G401 (cell line): Measurements from ENCODE around the gene ZNF280D. TPM values are rescaled to one million over a fixed set of nuclear protein-coding genes. Genes with fewer than 3 reads are reported as not detected.

ENCODE experiments used
- DNase-seq: peaks from one replicate; pipeline ENCODE4 v3.0.0-alpha.2; 2015; ENCODE audit warnings: low spot score
- in situ Hi-C: cut with HindIII; loops from 2 replicates; pipeline ENCODE4 v1.10.0; 2016; ENCODE audit warnings: low sequenced_read_pairs, mixed read lengths
- total RNA-seq: library from RNA; depleted of rRNA; stranded (reverse); fragments of >200 nt; shearing (Covaris generic); gene quantifications from 2 replicates; pipeline ENCODE4 v1.2.3, GENCODE V29; 2014

Gene ZNF280D
- total RNA-seq, 1 experiment from 2014 or later: 21.4 TPM

DNA sequence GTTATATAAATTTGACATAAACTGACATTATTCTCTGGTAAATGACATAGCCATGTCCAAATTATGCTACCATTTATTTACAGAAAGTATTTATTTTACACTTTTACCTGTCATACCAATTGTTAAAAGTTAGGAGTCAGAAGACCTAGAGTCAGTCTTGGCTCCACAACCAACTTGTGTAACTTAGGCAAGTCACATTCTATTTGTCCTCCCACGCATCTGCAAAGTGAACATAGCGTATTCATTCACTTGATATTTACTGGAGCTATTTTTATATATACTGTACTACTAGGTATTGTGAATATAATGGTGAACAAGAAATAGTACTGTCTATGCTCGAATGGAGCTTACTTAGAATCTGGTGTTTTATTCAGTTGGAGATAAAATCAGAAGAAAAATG is 78.7 kb downstream of the ZNF280D start:
- in situ Hi-C loops: no loop called here
- no peak for DNase-seq

DNA sequence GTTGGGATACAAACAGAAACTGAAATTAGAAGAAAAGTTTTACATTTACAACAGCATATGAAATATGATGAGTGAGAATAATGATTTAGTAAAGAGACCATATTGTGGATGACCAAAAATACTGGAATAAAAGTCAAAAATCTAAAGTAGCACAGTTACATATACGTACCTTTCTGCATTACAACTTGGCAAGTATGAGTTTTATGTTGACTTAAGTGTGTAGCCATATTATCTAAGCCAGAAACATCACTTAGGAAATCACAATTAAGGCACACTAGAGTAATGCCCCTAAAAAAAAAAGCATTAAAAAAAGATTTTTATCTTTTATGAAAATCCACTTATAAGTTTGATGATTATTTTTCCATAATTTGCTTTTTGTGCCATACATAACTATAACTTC is 79.1 kb downstream of the ZNF280D start:
- no peak for DNase-seq
- in situ Hi-C loops: no loop called here

DNA sequence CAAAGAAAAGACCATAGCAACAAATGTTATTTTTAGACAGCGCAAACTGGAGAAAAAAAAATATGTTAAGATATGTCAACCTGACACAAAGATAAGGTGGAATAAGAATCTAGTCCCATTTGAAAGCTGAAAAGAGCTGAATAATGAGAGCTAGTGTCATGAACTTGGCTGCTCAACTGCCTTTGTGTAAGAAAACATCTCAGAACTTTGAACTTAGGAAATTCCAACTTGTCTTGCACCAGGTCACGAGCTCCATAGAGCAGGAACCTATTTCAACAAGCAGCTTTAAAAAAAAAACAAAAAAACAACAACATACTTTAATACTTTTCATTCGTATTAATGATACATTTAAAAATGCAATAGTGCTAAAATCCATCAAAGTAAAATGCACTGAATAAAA is 79.5 kb downstream of the ZNF280D start:
- in situ Hi-C loops: no loop called here
- DNase-seq: no peak

DNA sequence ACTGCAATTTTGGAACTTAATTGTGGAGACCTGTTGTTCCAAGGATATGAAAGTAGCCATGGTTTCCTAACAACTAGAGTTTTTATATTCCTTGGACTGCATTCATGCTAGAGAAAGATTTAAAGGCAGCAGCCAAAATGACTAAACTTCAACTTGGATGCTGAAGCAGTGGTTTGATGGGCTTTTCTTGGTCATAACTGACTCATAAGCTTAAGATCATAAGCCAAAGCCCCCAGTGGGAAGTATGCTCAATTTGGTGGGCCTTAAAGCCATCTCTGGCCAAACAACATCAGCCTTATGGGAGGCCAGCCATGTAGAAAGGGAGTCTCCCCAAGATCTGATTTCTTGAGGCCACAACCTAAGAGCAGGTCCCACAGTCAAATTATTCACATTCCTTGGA is 80.2 kb downstream of the ZNF280D start:
- in situ Hi-C loops: no loop called here
- no peak for DNase-seq

DNA sequence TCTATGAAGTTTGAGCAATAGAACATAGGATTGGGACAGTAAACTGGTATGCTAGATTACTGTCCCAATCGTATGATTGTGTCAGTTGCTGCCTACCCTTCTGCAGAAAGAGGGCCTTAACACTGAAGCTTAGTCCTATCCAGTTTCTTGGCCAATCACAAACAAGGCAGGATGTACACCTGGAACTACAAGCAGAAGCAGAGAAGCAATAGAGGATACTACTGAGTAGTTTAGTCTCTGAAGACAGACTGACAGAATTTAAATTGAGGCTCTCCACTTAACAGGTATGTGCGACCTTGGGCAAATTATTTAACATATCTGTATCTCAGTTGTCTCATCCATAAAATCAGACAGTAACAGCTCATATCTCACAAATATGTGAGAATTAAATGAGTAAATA is 85.0 kb downstream of the ZNF280D start:
- DNase-seq: no peak
- in situ Hi-C loops: no loop called here

DNA sequence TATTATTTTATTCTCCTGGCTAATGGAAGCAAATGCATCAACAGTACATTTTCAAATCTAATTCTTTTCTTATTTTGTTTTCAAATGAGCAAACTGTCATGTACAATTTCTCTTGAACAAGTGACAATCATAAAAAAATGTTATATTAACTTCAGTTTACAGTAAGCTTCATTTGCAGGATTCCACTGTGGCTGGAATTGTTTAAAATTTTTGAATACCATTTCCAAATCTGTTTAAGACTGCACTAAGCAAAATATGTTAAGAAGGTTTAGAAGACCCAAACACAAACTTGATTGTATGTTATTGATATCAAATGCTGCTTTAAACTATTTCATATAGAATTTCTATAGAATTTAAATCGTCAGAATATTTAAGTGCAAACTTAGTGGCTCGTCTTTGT is 92.8 kb downstream of the ZNF280D start:
- DNase-seq: no peak
- in situ Hi-C loops: no loop called here

- DNase-seq: no peak
- in situ Hi-C loops: no loop called here
Measured at GRCh38 chr15:56640127-56640526, 93.2 kb downstream of the ZNF280D start.

DNA sequence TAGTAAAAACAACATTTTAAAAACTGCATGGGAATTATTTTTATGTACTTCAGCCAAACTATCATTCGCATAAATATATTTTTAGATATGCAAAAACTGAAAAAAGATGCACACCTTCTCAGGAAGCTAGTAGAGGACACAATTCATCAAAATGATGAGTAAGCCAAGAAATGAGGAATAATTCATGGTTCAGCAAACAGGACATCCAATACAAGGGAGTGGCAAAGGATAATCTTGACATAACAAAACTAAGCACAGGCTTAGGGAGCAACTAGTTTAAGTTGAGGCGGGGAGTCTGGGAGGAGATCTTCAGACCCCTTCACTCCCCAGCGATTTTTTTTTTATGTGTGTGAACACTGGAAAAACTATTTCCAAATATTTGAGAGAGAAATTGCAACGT is 93.7 kb downstream of the ZNF280D start:
- in situ Hi-C loops: no loop called here
- DNase-seq: no peak

DNA sequence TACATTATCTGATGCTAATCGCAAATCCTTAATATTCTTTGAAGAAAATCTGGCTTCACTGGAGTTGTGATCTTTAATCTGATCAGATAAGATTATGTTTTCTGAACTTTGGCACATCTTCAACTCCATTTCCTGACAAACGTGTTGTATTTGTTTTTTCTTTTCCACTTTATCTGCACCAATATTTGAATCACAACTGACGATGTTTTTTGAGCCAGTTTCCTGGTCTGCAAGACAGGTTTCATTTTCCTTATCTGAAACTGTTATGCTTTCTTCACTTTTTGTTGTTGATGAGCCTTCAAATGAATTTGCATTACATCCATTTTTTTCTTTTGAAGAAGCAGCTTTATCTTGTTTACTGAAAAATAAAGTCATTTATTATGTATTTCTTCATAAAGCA is 101.5 kb downstream of the ZNF280D start:
- DNase-seq: no peak
- in situ Hi-C loops: no loop called here

DNA sequence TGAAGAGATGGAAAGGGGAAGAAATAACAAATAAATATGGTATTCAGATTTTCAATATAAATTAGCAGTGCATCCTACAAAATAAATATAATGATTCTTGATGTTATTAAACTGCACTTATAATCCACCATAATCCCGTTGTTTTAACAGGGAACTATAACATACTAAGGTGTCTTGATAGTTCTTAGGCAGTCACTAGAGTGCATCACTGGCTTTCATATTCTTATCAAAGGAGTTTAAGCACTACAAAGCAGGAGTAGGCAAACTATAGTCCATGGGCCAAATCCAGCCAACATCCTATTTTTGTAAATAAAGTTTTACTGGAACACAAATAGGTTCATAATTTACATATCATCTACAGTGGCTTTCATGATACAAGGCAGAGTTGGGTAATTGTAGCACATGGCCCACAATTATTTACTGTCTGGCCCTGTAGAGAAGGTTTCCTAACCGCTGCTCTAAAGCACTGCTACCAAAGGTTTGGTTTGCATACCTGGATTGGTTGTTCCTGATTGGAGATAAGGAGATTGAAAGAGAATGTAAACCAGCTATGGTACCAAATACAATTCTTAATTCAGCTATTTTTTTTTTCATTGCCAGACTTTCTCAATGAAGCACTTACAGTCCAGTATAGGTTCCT is 104.3 kb downstream of the ZNF280D start:
- in situ Hi-C loops: no loop called here

DNA sequence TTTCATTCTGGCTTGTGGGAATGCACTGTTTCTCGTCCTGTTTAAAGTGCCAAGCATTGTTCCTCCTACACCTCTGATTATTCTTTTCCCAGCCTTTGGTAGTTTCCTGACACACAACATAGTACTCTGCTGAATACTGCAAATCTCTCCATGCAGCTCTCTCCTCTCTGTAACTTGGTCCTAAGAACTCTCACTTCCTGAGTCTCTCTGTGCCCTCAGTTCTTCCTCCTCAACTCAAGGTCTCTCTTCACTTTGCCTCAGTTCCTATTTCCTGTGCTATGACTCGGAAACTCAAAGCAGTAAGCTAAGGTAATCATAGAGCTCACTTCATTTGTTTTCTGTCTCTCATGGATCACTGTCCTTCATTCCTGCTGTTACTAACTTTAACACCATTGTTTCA is 113.4 kb downstream of the ZNF280D start:
- no peak for DNase-seq
- in situ Hi-C loops: no loop called here

More for the DNA sequence above, 104.3 kb downstream of the ZNF280D start:
- no peak for DNase-seq

GRCh38 chr15:56617628-56618027 is 115.7 kb downstream of the ZNF280D start:
- in situ Hi-C loops: no loop called here
- DNase-seq: no peak

- in situ Hi-C loops: no loop called here
- DNase-seq: no peak
Measured at GRCh38 chr15:56616551-56616950, 116.8 kb downstream of the ZNF280D start.

- in situ Hi-C loops: no loop called here
- DNase-seq: no peak
Measured at GRCh38 chr15:56613811-56614210, 119.5 kb downstream of the ZNF280D start.

DNA sequence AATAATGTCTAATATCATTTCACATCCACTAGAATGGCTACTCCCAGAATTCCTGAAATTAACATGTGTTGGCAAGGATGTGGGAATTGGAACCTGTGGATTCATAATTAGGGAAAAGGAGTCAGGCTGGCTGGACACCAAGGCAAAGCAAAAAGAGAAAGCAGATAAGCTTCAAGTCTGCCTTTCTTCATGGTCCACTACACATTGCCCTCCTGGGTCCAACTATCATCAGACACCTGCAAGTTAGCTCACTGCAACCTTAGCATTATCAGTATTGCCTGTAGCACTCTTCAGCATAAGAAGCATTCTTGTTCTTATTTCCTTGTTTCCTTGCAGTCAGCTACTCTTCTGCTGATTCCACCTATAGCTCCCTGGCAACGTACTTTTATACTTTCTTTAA is 124.3 kb downstream of the ZNF280D start:
- no peak for DNase-seq
- in situ Hi-C loops: no loop called here

- in situ Hi-C loops: no loop called here
Measured at GRCh38 chr15:56608140-56608778, 125.0 kb downstream of the ZNF280D start.

GRCh38 chr15:56602253-56602652 is 131.1 kb downstream of the ZNF280D start:
- in situ Hi-C loops: no loop called here
- no peak for DNase-seq

More at GRCh38 chr15:56608140-56608778, 125.0 kb downstream of the ZNF280D start:
- no peak for DNase-seq

DNA sequence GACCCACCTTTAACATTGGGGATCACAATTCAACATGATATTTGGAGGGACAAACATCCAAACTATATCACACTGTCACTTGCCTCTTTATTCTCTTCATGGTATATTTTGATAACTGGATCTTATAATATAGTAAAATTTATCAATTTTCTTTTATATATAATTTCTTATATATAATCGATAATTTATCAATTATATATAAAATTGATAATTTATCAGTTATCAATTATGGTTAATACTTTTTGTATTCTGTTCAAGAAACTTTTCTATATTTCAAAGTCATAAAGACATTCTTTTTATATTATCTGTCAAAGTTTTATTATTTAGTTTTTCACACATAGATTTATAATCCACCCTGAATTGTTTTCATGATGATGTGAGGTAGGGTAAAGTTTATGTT is 132.9 kb downstream of the ZNF280D start:
- no peak for DNase-seq
- in situ Hi-C loops: no loop called here

- DNase-seq: no peak
- in situ Hi-C loops: no loop called here
Measured at GRCh38 chr15:56598991-56599390, 134.3 kb downstream of the ZNF280D start.

GRCh38 chr15:56587686-56588085 is 145.6 kb downstream of the ZNF280D start:
- in situ Hi-C loops: no loop called here
- DNase-seq: no peak

- in situ Hi-C loops: no loop called here
- no peak for DNase-seq
Measured at GRCh38 chr15:56586206-56586605, 147.1 kb downstream of the ZNF280D start.
